ENCODE data around the gene TRMT44.

TRMT44 gene

GRCh38 chr4:8502371-8502770, 61.8 kb downstream of the TRMT44 start:
- no peak for TF ChIP-seq CTCF (conservative IDR thresholded peaks at IDR 0.05; ENCODE audit: low read depth, low read length)
- Histone ChIP-seq H3K27me3 (ENCODE audit: insufficient read depth, low read depth) (no peaks in the 10 kb centered on the region; the same call in 1 of the 2 replicates), H3K36me3 (ENCODE audit: insufficient read depth) (no peaks in the 10 kb centered on the region), H3K27ac (no peak overlapping the region), H3K4me3 (IDR thresholded peaks at IDR 0.05; ENCODE audit: insufficient read depth, low read depth, low read length) (no peak overlapping the region), H2AFZ (ENCODE audit: low read depth) (no peak overlapping the region), H4K20me1 (ENCODE audit: insufficient read depth) (no peaks in the 10 kb centered on the region), H3K9ac (no peak overlapping the region), H3K4me1 (ENCODE audit: low read depth, poor library complexity, severe bottlenecking) (no peaks in the 10 kb centered on the region), H3K4me2 (no peak overlapping the region), H3K79me2 (ENCODE audit: insufficient read depth, low read depth) (no peaks in the 10 kb centered on the region)

- Histone ChIP-seq H3K4me2 (no peak overlapping the region), H2AFZ (ENCODE audit: low read depth) (no peak overlapping the region), H3K79me2 (ENCODE audit: insufficient read depth, low read depth) (no peaks in the 10 kb centered on the region), H3K4me1 (ENCODE audit: low read depth, poor library complexity, severe bottlenecking) (no peaks in the 10 kb centered on the region), H3K27ac (no peak overlapping the region), H3K4me3 (IDR thresholded peaks at IDR 0.05; ENCODE audit: insufficient read depth, low read depth, low read length) (no peak overlapping the region), H4K20me1 (ENCODE audit: insufficient read depth) (no peaks in the 10 kb centered on the region), H3K27me3 (ENCODE audit: insufficient read depth, low read depth) (no peaks in the 10 kb centered on the region; the same call in 1 of the 2 replicates), H3K36me3 (ENCODE audit: insufficient read depth) (no peaks in the 10 kb centered on the region), H3K9ac (no peak overlapping the region)
- no peak for TF ChIP-seq CTCF (conservative IDR thresholded peaks at IDR 0.05; ENCODE audit: low read depth, low read length)
These were observed 62.4 kb downstream of the TRMT44 start for GRCh38 chr4:8502836-8503585.

GRCh38 chr4:8503801-8504200, 63.2 kb downstream of the TRMT44 start:
- no peak overlapping the region for H2AFZ ChIP-seq (ENCODE audit: low read depth)
- H3K9ac ChIP-seq = no peak overlapping the region
- H3K27ac ChIP-seq = no peak overlapping the region
- no peak overlapping the region for H3K4me3 ChIP-seq (IDR thresholded peaks at IDR 0.05; ENCODE audit: insufficient read depth, low read depth, low read length)
- H3K36me3 ChIP-seq (ENCODE audit: insufficient read depth) = no peaks in the 10 kb centered on the region
- no peak overlapping the region for H3K4me2 ChIP-seq
- no peaks in the 10 kb centered on the region for H3K79me2 ChIP-seq (ENCODE audit: insufficient read depth, low read depth)
- H3K4me1 ChIP-seq (ENCODE audit: low read depth, poor library complexity, severe bottlenecking) = no peaks in the 10 kb centered on the region
- H3K27me3 ChIP-seq (ENCODE audit: insufficient read depth, low read depth) = no peaks in the 10 kb centered on the region; the same call in 1 of the 2 replicates
- no peak for TF ChIP-seq CTCF (conservative IDR thresholded peaks at IDR 0.05; ENCODE audit: low read depth, low read length)
- H4K20me1 ChIP-seq (ENCODE audit: insufficient read depth) = no peaks in the 10 kb centered on the region

- Histone ChIP-seq H4K20me1 (ENCODE audit: insufficient read depth) (no peaks in the 10 kb centered on the region), H2AFZ (ENCODE audit: low read depth) (no peak overlapping the region)
These were observed 63.9 kb downstream of the TRMT44 start for GRCh38 chr4:8504279-8505007.

More at GRCh38 chr4:8504279-8505007, 63.9 kb downstream of the TRMT44 start:
- no peak for TF ChIP-seq CTCF (conservative IDR thresholded peaks at IDR 0.05; ENCODE audit: low read depth, low read length)
- Histone ChIP-seq H3K4me1 (ENCODE audit: low read depth, poor library complexity, severe bottlenecking) (no peaks in the 10 kb centered on the region), H3K4me3 (IDR thresholded peaks at IDR 0.05; ENCODE audit: insufficient read depth, low read depth, low read length) (no peak overlapping the region), H3K36me3 (ENCODE audit: insufficient read depth) (no peaks in the 10 kb centered on the region), H3K4me2 (no peak overlapping the region), H3K79me2 (ENCODE audit: insufficient read depth, low read depth) (no peaks in the 10 kb centered on the region), H3K27me3 (ENCODE audit: insufficient read depth, low read depth) (no peaks in the 10 kb centered on the region; the same call in 1 of the 2 replicates), H3K9ac (no peak overlapping the region), H3K27ac (no peak overlapping the region)
